ENCODE results near the gene S100PBP. TPM values are rescaled to one million over a fixed set of nuclear protein-coding genes. Genes with fewer than 3 reads are reported as not detected.

Gene S100PBP
- total RNA-seq (2014; rRNA removed; shearing (Covaris generic)): 20.9 and 30.3 TPM in 2 replicates

DNA sequence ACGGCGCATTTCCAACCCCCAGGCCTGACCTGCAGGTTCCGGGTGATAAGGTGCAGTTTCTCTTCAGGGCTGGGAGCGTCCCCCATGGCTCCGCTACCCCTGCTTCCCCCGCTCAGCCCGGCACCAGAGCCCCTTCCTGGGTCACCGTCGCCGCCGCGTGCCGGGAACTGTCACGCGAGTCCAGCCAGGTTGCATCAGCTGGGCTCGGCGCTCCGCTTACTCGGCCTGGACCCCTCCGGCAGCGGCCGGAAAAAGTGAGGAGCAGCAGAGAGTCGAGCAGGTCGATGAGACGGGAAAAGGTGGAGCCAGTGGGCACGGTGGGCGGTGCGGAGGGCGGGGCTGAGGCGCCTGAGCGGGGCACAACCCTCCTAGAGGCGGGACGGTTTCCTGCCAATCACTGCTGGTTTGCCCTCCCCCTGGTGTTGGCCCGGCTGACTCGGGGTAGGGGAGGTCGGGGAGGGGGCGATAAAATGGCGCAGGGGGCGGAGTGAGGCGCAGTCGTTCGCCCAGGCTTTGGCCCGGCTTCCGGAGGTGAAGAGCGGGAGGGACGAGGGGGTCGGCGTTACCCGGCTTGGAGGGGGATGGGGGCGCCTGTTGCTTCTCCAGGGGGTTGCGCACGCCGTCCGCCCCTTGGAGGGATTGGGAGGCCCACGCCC is at the start of gene S100PBP, which contains the start of gene YARS1:
Gene S100PBP, plus strand, starts transcription at position 495 of the 656 bp plus-strand sequence. CDS start 8,447 bp downstream, outside the sequence.
Gene YARS1, minus strand, starts transcription at position 200 of the 656 bp plus-strand sequence. Its CDS starts 114 bp downstream, at position 86.
- DNase-seq (ENCODE audit: low read depth): peak; percentile 97

- DNase-seq (ENCODE audit: low read depth): no peak
Observed at GRCh38 chr1:32768110-32768850, 49.2 kb upstream of the S100PBP start.

DNA sequence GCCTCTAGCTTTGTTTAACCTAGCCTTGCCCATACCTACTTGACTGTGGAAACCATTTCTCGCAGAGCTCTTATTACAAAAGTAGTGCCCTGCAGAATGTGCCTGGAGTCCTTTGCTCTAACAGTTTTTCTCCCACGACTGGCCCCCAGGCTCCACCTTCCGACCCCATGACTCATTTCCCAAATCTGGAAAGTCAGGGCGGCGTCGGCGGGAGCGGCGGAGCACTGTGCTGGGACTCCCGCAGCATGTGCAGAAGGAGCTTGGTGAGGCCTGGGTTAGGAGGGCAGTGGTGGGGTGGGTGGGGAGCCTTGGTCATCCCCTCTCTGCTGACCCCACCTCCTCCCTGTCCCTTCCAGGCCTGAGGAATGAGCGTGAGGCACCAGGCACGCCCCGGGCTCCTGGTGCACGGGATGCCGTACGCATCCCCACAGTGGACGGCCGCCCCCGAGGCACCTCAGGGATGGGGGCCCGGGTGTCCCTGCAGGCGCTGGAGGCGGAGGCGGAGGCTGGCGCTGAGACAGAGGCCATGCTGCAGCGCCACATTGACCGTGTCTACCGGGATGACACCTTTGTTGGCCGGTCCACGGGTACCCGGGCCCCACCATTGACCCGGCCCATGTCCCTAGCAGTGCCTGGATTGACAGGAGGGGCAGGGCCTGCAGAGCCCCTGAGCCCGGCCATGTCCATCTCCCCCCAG is 47.8 kb upstream of the S100PBP start:
- peak; percentile 73 for DNase-seq (ENCODE audit: low read depth)

- DNase-seq (ENCODE audit: low read depth): no peak
Observed at GRCh38 chr1:32770221-32770731, 47.2 kb upstream of the S100PBP start.

DNA sequence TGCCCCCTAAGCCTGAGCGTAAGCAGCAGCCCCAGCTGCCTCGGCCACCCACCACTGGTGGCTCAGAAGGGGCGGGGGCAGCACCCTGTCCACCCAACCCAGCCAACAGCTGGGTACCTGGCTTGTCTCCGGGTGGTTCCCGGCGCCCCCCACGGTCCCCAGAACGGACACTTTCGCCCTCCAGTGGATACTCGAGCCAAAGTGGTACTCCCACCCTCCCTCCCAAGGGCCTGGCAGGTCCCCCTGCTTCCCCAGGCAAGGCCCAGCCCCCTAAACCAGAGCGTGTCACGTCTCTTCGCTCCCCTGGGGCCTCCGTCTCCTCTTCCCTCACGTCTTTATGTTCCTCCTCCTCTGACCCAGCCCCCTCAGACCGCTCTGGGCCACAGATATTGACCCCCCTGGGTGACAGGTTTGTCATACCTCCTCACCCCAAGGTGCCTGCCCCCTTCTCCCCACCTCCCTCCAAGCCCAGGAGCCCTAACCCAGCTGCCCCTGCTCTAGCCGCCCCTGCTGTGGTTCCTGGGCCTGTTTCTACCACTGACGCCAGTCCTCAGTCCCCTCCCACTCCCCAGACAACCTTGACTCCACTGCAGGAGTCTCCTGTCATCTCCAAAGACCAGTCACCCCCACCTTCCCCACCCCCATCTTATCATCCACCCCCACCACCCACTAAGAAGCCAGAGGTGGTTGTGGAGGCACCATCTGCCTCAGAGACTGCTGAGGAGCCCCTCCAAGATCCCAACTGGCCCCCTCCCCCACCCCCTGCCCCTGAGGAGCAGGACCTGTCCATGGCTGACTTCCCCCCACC is 46.5 kb upstream of the S100PBP start:
- no peak for DNase-seq (ENCODE audit: low read depth)

- DNase-seq (ENCODE audit: low read depth): no peak
Observed at GRCh38 chr1:32771561-32772280, 45.7 kb upstream of the S100PBP start.

DNA sequence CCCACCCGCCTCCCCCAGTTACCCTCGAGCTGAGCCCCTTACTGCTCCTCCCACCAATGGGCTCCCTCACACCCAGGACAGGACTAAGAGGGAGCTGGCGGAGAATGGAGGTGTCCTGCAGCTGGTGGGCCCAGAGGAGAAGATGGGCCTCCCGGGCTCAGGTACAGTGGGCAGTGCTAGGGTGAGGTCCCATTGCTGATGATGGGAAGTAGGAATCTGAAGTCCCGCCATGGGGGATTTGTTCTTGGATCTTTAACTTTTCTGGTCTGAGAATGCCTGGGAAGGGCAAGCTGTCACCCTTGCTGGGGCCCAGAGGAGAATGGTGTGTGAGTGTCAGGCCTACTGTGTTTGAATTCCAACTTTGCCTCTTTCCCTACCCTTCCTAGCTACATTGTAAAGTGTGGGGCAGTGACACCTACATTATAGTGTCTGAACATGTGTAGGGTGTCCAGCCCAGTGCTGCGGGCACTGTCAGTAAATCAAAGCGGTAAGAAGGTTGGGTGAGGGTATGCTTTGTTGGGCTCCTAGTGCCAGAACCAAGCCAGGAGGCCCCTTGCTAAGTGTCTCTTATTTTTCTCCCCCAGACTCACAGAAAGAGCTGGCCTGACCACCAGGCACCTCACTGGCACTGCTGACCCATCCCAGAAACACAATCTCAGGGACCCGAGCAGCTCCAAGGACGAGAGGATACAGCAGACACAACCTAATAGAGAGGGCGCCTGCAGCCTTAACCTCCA is 45.0 kb upstream of the S100PBP start:
- DNase-seq (ENCODE audit: low read depth): no peak

GRCh38 chr1:32773018-32773763 is 44.3 kb upstream of the S100PBP start:
- DNase-seq (ENCODE audit: low read depth): peak; percentile 75

- DNase-seq (ENCODE audit: low read depth): no peak
Observed at GRCh38 chr1:32773764-32774463, 43.5 kb upstream of the S100PBP start.

- DNase-seq (ENCODE audit: low read depth): no peak
Observed at GRCh38 chr1:32774464-32774808, 43.0 kb upstream of the S100PBP start.

- DNase-seq (ENCODE audit: low read depth): peak; percentile 94
Observed at GRCh38 chr1:32774950-32775634, 42.4 kb upstream of the S100PBP start.

DNA sequence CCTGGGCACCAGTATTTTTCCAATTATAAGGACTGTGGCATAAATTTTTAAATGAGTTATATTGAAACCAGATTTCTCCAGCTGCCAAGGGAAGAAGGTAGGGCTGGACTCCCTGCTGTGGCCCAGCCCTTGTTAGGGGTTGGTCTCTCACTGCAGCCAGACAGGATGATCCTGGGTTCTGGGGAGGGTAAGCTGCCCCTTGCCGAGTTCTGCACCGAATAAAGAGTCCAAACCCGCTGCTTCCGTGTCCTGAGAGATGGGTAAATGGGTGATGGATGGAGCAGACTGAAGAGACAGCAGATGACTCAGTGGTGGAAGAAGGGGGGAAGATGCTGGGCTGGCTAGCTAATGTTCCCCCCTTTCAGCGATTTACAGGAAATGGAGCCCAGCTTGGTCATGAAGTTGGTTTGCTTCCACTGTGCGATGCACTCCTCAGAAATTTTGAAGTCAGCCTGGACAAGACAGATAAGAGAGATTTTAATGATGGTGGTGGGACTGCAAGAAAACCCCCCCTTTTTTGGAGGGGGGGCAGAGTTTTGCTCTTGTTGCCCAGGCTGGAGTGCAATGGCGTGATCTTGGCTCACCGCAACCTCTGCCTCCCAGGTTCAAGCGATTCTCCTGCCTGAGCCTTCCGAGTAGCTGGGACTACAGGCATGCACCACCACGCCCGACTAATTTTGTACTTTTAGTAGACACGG is 41.7 kb upstream of the S100PBP start:
- DNase-seq (ENCODE audit: low read depth): peak; percentile 63

DNA sequence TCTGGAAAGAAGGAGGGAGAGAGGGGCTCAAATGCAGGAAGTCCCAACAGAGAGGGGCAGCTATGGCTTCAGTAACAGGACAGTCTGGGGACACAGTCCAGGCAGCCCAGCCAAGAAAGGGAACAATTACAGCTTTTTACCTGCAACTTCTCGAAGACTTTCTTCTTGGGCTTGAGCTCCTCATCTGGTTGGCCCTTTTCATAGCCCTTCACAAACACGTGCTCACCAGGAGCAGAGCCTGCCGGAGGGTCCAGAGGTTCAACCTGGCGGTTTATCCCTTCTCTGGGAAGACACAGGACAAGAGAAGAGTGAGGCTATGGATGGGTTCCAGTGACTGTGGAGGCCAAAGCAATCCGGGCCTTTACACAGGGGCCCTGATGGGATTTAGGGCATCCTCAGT is 38.2 kb upstream of the S100PBP start:
- DNase-seq (ENCODE audit: low read depth): no peak

DNA sequence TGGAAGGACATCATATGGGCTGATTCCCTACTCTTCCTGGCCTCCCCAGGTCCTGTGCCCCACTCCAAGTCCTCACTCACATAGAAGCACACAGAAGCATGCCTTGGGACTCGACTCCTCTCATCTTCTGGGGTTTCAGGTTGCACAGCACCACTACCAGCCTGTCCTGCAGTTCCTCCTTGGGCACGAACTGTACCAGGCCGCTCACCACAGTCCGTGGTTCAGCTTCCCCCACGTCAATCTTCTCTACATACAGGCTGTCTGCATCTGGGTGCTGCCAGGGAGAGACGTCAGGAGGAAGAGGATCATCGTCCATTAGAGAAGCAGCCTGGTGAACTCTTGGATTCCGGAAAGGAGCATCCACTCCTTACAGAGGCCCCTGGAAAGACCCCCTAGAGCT is 37.4 kb upstream of the S100PBP start:
- DNase-seq (ENCODE audit: low read depth): no peak

DNA sequence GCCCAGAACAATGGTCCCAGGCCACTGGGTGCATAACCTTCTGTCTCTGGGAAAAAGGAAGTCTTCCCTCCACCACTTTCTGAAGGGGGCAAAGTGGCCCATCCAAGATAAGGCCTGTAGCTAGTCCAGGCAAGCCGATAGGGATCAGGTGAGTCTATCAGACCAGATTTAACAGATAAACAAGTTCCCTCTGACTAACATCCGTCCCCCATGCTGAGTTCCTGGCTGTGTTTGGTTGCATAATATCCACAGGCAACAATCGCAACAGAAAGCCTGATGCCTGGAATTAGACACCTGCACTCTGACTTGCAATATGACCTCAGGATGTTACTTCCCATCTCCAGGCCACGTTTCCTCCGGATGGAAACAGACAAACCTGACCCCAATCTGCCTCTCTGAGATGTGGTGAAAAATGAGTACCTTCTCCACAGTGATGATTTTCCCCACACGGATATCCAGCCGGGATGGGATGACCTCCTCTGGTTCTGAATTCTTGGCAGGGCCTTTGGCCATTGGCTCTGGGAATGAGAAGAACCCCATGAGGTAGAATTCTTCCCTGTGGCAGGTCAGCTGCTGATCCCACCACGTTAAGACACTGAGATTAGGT is 36.7 kb upstream of the S100PBP start:
- DNase-seq (ENCODE audit: low read depth): peak; percentile 46

- DNase-seq (ENCODE audit: low read depth): peak; percentile 59
Observed at GRCh38 chr1:32782086-32782485, 35.4 kb upstream of the S100PBP start.

DNA sequence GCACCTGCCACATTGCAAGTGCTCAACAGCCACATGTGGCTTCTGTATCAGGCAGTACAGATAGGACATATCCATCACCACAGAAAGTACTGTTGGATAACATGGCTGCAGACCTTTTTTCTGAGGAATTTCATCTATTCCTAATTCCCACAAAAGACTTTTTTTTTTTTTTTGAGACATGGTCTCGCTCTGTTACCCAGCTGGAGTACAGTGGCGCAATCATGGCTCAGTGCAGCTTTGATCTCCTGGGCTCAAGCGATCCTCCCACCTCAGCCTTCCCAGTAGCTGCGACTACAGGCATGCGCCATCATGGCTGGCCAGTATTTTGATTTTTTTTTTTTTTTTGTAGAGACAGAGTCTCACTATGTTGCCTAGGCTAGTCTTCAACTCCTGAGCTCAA is 33.6 kb upstream of the S100PBP start:
- DNase-seq (ENCODE audit: low read depth): no peak
